ENCODE data around the gene SLC39A11. TPM values are rescaled to one million over a fixed set of nuclear protein-coding genes. Genes with fewer than 3 reads are reported as not detected.

SLC39A11 gene
- total RNA-seq, 6 donors from 2014 or later, result 16.3 to 57.6 (median 29.5) TPM

- H3K4me3 ChIP-seq, result no peak overlapping the region
Observed at GRCh38 chr17:72976971-72977770, 115.3 kb downstream of the SLC39A11 start.

GRCh38 chr17:72975509-72975908 lies 117.0 kb downstream of the SLC39A11 start:
- Histone ChIP-seq H3K4me1 (peaks cover 14 to 25% (median 20%) of the 10 kb centered on the region in 4 donors), H3K36me3 (no peaks in the 10 kb centered on the region), H3K27ac (no peak overlapping the region), H3K27me3 (no peaks in the 10 kb centered on the region), H3K9me3 (no peaks in the 10 kb centered on the region), H3K4me3 (no peak overlapping the region)
- no peak for TF ChIP-seq POLR2A (IDR thresholded peaks at IDR 0.05)
- no peak for TF ChIP-seq CTCF (IDR thresholded peaks at IDR 0.05)
- TF ChIP-seq POLR2AphosphoS5 (IDR thresholded peaks at IDR 0.05), result no peak
- no peak for TF ChIP-seq EP300 (IDR thresholded peaks at IDR 0.05)
- DNase-seq (no peak), ATAC-seq (ENCODE audit: low FRiP score in 2 of 2) (no peak)
- 91 to 96% methylated on average over 2 of the region's 2 CpGs for WGBS, 2 donors

More at GRCh38 chr17:72976971-72977770, 115.3 kb downstream of the SLC39A11 start:
- Histone ChIP-seq H3K27me3 (no peaks in the 10 kb centered on the region), H3K9me3 (no peaks in the 10 kb centered on the region), H3K36me3 (no peaks in the 10 kb centered on the region), H3K27ac (peak overlapping the region; percentile 4 to 55 (median 42)), H3K4me1 (peaks cover 14 to 25% (median 20%) of the 10 kb centered on the region in 4 donors)
- TF ChIP-seq POLR2A (IDR thresholded peaks at IDR 0.05) (no peak), EP300 (IDR thresholded peaks at IDR 0.05) (peak in 1 of 4 donors; percentile 8)
- peak; percentile 82 to 84 for ATAC-seq (ENCODE audit: low FRiP score in 2 of 2)
- peak in 1 of 2 donors; percentile 50 for DNase-seq
- WGBS, 2 donors, result 36 to 44% methylated on average over 12 of the region's 12 CpGs

GRCh38 chr17:72974605-72975232 lies 117.8 kb downstream of the SLC39A11 start:
- ATAC-seq (ENCODE audit: low FRiP score in 2 of 2) (no peak), DNase-seq (no peak)
- Histone ChIP-seq H3K9me3 (no peaks in the 10 kb centered on the region), H3K4me1 (peaks cover 14 to 25% (median 20%) of the 10 kb centered on the region in 4 donors), H3K4me3 (no peak overlapping the region), H3K36me3 (no peaks in the 10 kb centered on the region), H3K27ac (no peak overlapping the region), H3K27me3 (no peaks in the 10 kb centered on the region)
- WGBS, 2 donors, result 83 to 86% methylated on average over 3 to 4 of the region's 4 CpGs
- TF ChIP-seq POLR2A (IDR thresholded peaks at IDR 0.05) (no peak), EP300 (IDR thresholded peaks at IDR 0.05) (no peak), CTCF (IDR thresholded peaks at IDR 0.05) (no peak), POLR2AphosphoS5 (IDR thresholded peaks at IDR 0.05) (no peak)

DNA sequence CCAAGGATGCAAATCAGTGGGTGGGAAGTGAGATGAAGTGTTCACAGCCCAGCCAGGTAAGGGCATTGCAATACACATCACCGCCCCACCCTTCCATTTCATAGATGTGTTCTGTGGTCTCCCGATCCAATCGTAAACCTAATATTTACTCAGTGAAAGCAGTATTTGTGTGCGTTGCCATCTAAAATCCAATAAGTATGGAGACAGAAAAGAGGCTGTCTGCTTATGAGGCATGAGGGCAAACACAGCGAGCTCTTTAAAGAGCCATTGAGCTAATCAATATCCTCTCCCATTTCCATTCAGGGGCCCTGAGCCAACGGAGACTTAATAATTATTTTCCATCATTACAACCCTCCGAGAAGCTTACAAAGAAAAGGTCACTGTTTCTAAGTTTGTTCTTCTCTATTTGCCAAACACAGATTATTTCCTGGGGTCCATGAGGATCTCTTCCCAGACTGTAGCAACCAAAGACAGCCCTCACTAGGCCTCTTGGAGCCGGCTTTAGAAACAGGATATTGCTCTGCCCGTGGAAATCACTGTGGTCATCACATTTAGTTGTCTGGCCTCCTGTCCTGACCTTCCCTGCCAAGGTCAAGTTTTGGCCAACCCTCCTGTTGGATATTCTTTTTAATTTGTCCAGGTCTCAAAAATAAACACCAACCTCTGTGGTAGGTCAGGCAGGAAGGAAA lies 120.1 kb downstream of the SLC39A11 start:
- no peaks in the 10 kb centered on the region for H3K36me3 ChIP-seq
- H3K9me3 ChIP-seq, result no peaks in the 10 kb centered on the region
- WGBS, 2 donors, result 83 to 87% methylated on average over 9 of the region's 9 CpGs
- TF ChIP-seq POLR2A (IDR thresholded peaks at IDR 0.05) (no peak), CTCF (IDR thresholded peaks at IDR 0.05) (no peak), EP300 (IDR thresholded peaks at IDR 0.05) (no peak), POLR2AphosphoS5 (IDR thresholded peaks at IDR 0.05) (no peak)
- DNase-seq, result no peak
- H3K27ac ChIP-seq, result no peak overlapping the region
- ATAC-seq (ENCODE audit: low FRiP score in 2 of 2), result no peak
- no peaks in the 10 kb centered on the region for H3K27me3 ChIP-seq
- H3K4me1 ChIP-seq, result peaks cover 7 to 11% (median 10%) of the 10 kb centered on the region in 4 donors
- H3K4me3 ChIP-seq, result no peak overlapping the region

Data from upper lobe of left lung (tissue), 6 donors.